Liver (tissue), 9 donors: ENCODE data around the gene ELMO2. TPM values are rescaled to one million over a fixed set of nuclear protein-coding genes. Genes with fewer than 3 reads are reported as not detected.

Experiments
- DNase-seq: peaks from one replicate; pipeline ENCODE4 v3.0.0-alpha.2; 2017; ENCODE audit warnings: low spot score
- H3K27ac ChIP-seq, 2 donors: one replicate each; pipeline ENCODE4 v1.7.0; 2013; ENCODE audit warnings: inconsistent platforms in 2 of 2, low read length in 2 of 2, control low read depth in 1 of 2, low read depth in 1 of 2, mild to moderate bottlenecking in 1 of 2
- H3K27me3 ChIP-seq, 4 donors: one replicate each; pipeline versions ENCODE4 v1.6.1 to v1.7.0; 2013; ENCODE audit warnings: low read length in 3 of 4, inconsistent platforms in 1 of 4, mild to moderate bottlenecking in 1 of 4, moderate library complexity in 1 of 4; ENCODE audit not compliant: control insufficient read depth in 4 of 4, insufficient read depth in 4 of 4
- H3K36me3 ChIP-seq, 4 donors: one replicate each; pipeline versions ENCODE4 v1.6.1 to v1.7.0; 2013; ENCODE audit warnings: low read length in 3 of 4, mild to moderate bottlenecking in 3 of 4, low read depth in 1 of 4, moderate library complexity in 1 of 4; ENCODE audit not compliant: control insufficient read depth in 4 of 4, insufficient read depth in 3 of 4
- H3K4me1 ChIP-seq, 4 donors: one replicate each; pipeline versions ENCODE4 v1.6.1 to v1.7.0; 2013; ENCODE audit warnings: low read length in 3 of 4, mild to moderate bottlenecking in 3 of 4, moderate library complexity in 1 of 4; ENCODE audit not compliant: control insufficient read depth in 4 of 4, insufficient read depth in 4 of 4
- H3K4me3 ChIP-seq, 3 donors: one replicate each; pipeline versions ENCODE4 v1.6.1 to v1.7.0; 2013; ENCODE audit warnings: low read length in 3 of 3, control low read depth in 1 of 3, low read depth in 1 of 3, mild to moderate bottlenecking in 1 of 3
- H3K9ac ChIP-seq, 2 donors: one replicate each; pipeline ENCODE4 v1.7.0; 2013; ENCODE audit warnings: low read length in 2 of 2, mild to moderate bottlenecking in 2 of 2, moderate library complexity in 2 of 2, control low read depth in 1 of 2, low read depth in 1 of 2
- H3K9me3 ChIP-seq, 4 donors: one replicate each; pipeline versions ENCODE4 v1.6.1 to v1.7.0; 2013; ENCODE audit warnings: low read length in 3 of 4; ENCODE audit not compliant: control insufficient read depth in 4 of 4
- EGR1 ChIP-seq, 2 donors: IDR thresholded peaks; 2 replicates each; pipeline ENCODE4 v1.6.1; 2016 to 2018; ENCODE audit warnings: antibody characterized with exemption in 2 of 2, low read depth in 2 of 2
- FOXA1 ChIP-seq: IDR thresholded peaks from 2 replicates; pipeline ENCODE4 v1.6.1; 2016; ENCODE audit warnings: antibody characterized with exemption
- FOXA2 ChIP-seq: IDR thresholded peaks from 2 replicates; pipeline ENCODE4 v1.6.1; 2016; ENCODE audit warnings: antibody characterized with exemption
- GABPA ChIP-seq, 2 donors: IDR thresholded peaks in 1 of 2; conservative IDR thresholded peaks in 1 of 2; 2 replicates each; pipeline ENCODE4 v1.6.1; 2016; ENCODE audit warnings: antibody characterized with exemption in 2 of 2, mild to moderate bottlenecking in 1 of 2, moderate library complexity in 1 of 2
- HNF4A ChIP-seq, 2 donors: conservative IDR thresholded peaks; 2 replicates each; pipeline ENCODE4 v1.6.1; 2016; ENCODE audit warnings: antibody characterized with exemption in 2 of 2, mild to moderate bottlenecking in 2 of 2
- HNF4G ChIP-seq: IDR thresholded peaks from 2 replicates; pipeline ENCODE4 v1.6.1; 2016; ENCODE audit warnings: antibody characterized with exemption
- JUND ChIP-seq, 2 donors: IDR thresholded peaks; 2 replicates each; pipeline ENCODE4 v1.6.1; 2016; ENCODE audit warnings: antibody characterized with exemption in 2 of 2
- NR2F2 ChIP-seq: IDR thresholded peaks from 2 replicates; pipeline ENCODE4 v1.6.1; 2016; ENCODE audit warnings: antibody characterized with exemption
- RAD21 ChIP-seq, 2 donors: IDR thresholded peaks; 2 replicates each; pipeline ENCODE4 v1.6.1; 2016; ENCODE audit warnings: antibody characterized with exemption in 2 of 2, mild to moderate bottlenecking in 2 of 2
- RXRA ChIP-seq, 2 donors: IDR thresholded peaks; 2 replicates each; pipeline ENCODE4 v1.6.1; 2017 to 2018; ENCODE audit warnings: antibody characterized with exemption in 2 of 2, mild to moderate bottlenecking in 1 of 2
- SP1 ChIP-seq: IDR thresholded peaks from 2 replicates; pipeline ENCODE4 v1.6.1; 2018; ENCODE audit warnings: antibody characterized with exemption, mild to moderate bottlenecking
- TAF1 ChIP-seq: conservative IDR thresholded peaks from 2 replicates; pipeline ENCODE4 v1.6.1; 2016; ENCODE audit warnings: antibody characterized with exemption, mild to moderate bottlenecking
- YY1 ChIP-seq: IDR thresholded peaks from 2 replicates; pipeline ENCODE4 v1.6.1; 2016; ENCODE audit warnings: antibody characterized with exemption, mild to moderate bottlenecking
- WGBS: extraction: QIAGEN DNeasy Blood & Tissue Kit; methylation state at CpG from one replicate; pipeline ENCODE4 v1.1.7; 2013; 5-methylcytosine and 5-hydroxymethylcytosine counted together
- polyA plus RNA-seq, 2 donors: library from polyadenylated mRNA; stranded (reverse) in 1 of 2; unstranded in 1 of 2; fragments of 200-250 nt in 1 of 2; fragments of >200 nt in 1 of 2; fragmentation: Nextera tagmentation in 1 of 2; extraction: Ambion mirVana in 1 of 2; gene quantifications; one replicate each; pipeline versions ENCODE4 v1.2.1 to v1.2.3, GENCODE V29; 2013 to 2015
- total RNA-seq, 2 donors: library from RNA; depleted of rRNA; stranded (reverse); fragments of >200 nt; gene quantifications; one replicate each; pipeline ENCODE4 v1.2.3, GENCODE V29; 2014
- TF ChIP-seq, protein P1 (sequence below): fragments of 150-350 bp; IDR thresholded peaks from 2 replicates; pipeline ENCODE4 v1.5.1; 2017; ENCODE audit warnings: improper control_type of control experiment, low read depth, low read length; ENCODE audit not compliant: missing input control
- TF ChIP-seq, protein P2 (sequence below): IDR thresholded peaks from 2 replicates; pipeline ENCODE4 v1.6.1; 2016; ENCODE audit warnings: antibody characterized with exemption
- TF ChIP-seq, protein P3 (sequence below): IDR thresholded peaks from 2 replicates; pipeline ENCODE4 v1.6.1; 2016; ENCODE audit warnings: antibody characterized with exemption, mild to moderate bottlenecking
- TF ChIP-seq, protein P4 (sequence below): IDR thresholded peaks from 2 replicates; pipeline ENCODE4 v1.6.1; 2016; ENCODE audit warnings: antibody characterized with exemption
- donor health status: healthy.
- donor health status: healthy.
- donor health status: healthy.
- donor health status: healthy.
- donor health status: healthy.

The ELMO2 gene
- total and polyA plus RNA-seq, 4 donors = 7.9 to 16.0 (median 13.9) TPM

DNA sequence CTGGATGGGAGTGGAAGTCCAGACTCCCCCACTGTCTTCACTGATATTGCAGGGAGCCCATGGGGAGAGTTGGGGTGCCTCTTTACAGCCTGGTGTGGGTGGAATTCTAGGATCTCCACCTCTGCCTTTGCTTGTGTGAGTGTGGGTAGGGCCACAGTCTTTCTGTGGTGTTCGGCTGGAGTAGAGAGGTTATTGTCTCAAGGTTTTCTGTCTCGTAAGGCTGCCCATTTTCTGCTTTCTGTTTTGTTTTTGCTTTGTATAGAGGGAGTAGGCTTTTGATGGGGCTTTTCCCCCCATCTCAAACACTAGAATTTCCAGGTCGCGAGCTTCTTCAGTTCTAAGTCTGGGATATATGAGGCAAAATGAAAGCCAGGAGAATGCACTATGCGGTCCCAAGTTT lies 40.4 kb upstream of the ELMO2 start:
- 93% methylated on average over 5 of the region's 5 CpGs for WGBS
- H3K36me3 ChIP-seq = no peaks in the 10 kb centered on the region
- TF ChIP-seq FOXA1 (no peak), HNF4A (conservative IDR thresholded peaks at IDR 0.05) (no peak), EGR1 (IDR thresholded peaks at IDR 0.05; ENCODE audit: low read depth in 2 of 2) (no peak), TAF1 (no peak), HNF4G (no peak), RAD21 (IDR thresholded peaks at IDR 0.05) (no peak), SP1 (no peak), RXRA (IDR thresholded peaks at IDR 0.05) (no peak)
- TF ChIP-seq, protein P1, sequence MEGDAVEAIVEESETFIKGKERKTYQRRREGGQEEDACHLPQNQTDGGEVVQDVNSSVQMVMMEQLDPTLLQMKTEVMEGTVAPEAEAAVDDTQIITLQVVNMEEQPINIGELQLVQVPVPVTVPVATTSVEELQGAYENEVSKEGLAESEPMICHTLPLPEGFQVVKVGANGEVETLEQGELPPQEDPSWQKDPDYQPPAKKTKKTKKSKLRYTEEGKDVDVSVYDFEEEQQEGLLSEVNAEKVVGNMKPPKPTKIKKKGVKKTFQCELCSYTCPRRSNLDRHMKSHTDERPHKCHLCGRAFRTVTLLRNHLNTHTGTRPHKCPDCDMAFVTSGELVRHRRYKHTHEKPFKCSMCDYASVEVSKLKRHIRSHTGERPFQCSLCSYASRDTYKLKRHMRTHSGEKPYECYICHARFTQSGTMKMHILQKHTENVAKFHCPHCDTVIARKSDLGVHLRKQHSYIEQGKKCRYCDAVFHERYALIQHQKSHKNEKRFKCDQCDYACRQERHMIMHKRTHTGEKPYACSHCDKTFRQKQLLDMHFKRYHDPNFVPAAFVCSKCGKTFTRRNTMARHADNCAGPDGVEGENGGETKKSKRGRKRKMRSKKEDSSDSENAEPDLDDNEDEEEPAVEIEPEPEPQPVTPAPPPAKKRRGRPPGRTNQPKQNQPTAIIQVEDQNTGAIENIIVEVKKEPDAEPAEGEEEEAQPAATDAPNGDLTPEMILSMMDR = no peak
- TF ChIP-seq, protein P2, sequence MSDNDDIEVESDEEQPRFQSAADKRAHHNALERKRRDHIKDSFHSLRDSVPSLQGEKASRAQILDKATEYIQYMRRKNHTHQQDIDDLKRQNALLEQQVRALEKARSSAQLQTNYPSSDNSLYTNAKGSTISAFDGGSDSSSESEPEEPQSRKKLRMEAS = no peak
- TF ChIP-seq, protein P3, sequence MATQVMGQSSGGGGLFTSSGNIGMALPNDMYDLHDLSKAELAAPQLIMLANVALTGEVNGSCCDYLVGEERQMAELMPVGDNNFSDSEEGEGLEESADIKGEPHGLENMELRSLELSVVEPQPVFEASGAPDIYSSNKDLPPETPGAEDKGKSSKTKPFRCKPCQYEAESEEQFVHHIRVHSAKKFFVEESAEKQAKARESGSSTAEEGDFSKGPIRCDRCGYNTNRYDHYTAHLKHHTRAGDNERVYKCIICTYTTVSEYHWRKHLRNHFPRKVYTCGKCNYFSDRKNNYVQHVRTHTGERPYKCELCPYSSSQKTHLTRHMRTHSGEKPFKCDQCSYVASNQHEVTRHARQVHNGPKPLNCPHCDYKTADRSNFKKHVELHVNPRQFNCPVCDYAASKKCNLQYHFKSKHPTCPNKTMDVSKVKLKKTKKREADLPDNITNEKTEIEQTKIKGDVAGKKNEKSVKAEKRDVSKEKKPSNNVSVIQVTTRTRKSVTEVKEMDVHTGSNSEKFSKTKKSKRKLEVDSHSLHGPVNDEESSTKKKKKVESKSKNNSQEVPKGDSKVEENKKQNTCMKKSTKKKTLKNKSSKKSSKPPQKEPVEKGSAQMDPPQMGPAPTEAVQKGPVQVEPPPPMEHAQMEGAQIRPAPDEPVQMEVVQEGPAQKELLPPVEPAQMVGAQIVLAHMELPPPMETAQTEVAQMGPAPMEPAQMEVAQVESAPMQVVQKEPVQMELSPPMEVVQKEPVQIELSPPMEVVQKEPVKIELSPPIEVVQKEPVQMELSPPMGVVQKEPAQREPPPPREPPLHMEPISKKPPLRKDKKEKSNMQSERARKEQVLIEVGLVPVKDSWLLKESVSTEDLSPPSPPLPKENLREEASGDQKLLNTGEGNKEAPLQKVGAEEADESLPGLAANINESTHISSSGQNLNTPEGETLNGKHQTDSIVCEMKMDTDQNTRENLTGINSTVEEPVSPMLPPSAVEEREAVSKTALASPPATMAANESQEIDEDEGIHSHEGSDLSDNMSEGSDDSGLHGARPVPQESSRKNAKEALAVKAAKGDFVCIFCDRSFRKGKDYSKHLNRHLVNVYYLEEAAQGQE = no peak
- no peak overlapping the region for H3K9ac ChIP-seq
- no peak for DNase-seq
- no peak overlapping the region for H3K4me3 ChIP-seq
- H3K9me3 ChIP-seq = peaks cover 5 to 16% (median 6%) of the 10 kb centered on the region in 4 donors
- peaks cover 0 to 3% (median 0%) of the 10 kb centered on the region in 4 donors for H3K27me3 ChIP-seq
- H3K27ac ChIP-seq = no peak overlapping the region
- H3K4me1 ChIP-seq = no peaks in the 10 kb centered on the region

DNA sequence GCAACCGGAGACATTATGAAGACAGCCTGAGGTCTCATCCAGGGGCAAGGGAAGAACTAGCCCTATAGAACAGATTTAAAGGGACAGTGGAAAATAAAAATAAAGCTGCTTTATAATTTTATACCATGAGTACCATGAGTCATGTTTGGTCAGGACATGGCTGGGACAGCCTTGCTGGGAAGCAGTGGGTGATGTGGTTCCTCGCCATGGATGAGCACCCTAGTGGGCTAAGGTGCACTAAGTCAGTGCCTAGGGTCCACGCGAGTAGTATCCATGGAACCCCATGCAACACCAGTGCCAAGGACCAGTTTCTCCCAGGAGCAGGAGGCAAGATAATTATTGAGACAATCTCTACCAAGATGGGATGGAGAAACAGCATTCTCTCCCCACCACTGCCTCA lies 33.4 kb upstream of the ELMO2 start:
- H3K27me3 ChIP-seq = peaks cover 0 to 3% (median 2%) of the 10 kb centered on the region in 4 donors
- H3K27ac ChIP-seq = no peak overlapping the region
- WGBS = 78% methylated on average over 4 of the region's 4 CpGs
- H3K36me3 ChIP-seq = no peaks in the 10 kb centered on the region
- peaks cover under 1 to 8% (median 5%) of the 10 kb centered on the region in 4 donors for H3K9me3 ChIP-seq
- no peak overlapping the region for H3K9ac ChIP-seq
- no peaks in the 10 kb centered on the region for H3K4me1 ChIP-seq
- no peak for DNase-seq
- no peak for TF ChIP-seq SP1
- TF ChIP-seq, protein P1 = no peak
- TF ChIP-seq, protein P2 = no peak
- TF ChIP-seq FOXA2 = no peak
- TF ChIP-seq, protein P4, sequence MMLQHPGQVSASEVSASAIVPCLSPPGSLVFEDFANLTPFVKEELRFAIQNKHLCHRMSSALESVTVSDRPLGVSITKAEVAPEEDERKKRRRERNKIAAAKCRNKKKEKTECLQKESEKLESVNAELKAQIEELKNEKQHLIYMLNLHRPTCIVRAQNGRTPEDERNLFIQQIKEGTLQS = no peak
- TF ChIP-seq TAF1 = no peak
- TF ChIP-seq NR2F2 = no peak
- TF ChIP-seq HNF4A (conservative IDR thresholded peaks at IDR 0.05) = no peak
- TF ChIP-seq JUND (IDR thresholded peaks at IDR 0.05) = no peak
- no peak for TF ChIP-seq GABPA (IDR thresholded peaks at IDR 0.05 in 1 of 2, conservative IDR thresholded peaks at IDR 0.05 in 1 of 2)
- no peak for TF ChIP-seq YY1
- no peak for TF ChIP-seq RXRA (IDR thresholded peaks at IDR 0.05)
- no peak overlapping the region for H3K4me3 ChIP-seq
